COR-L47 (cell line): ENCODE results near the gene PRRT3.

ENCODE experiments used
- DNase-seq: peaks from one replicate; lab custom pipeline; 2025; lab: John Stamatoyannopoulos, UW

PRRT3 gene

DNA sequence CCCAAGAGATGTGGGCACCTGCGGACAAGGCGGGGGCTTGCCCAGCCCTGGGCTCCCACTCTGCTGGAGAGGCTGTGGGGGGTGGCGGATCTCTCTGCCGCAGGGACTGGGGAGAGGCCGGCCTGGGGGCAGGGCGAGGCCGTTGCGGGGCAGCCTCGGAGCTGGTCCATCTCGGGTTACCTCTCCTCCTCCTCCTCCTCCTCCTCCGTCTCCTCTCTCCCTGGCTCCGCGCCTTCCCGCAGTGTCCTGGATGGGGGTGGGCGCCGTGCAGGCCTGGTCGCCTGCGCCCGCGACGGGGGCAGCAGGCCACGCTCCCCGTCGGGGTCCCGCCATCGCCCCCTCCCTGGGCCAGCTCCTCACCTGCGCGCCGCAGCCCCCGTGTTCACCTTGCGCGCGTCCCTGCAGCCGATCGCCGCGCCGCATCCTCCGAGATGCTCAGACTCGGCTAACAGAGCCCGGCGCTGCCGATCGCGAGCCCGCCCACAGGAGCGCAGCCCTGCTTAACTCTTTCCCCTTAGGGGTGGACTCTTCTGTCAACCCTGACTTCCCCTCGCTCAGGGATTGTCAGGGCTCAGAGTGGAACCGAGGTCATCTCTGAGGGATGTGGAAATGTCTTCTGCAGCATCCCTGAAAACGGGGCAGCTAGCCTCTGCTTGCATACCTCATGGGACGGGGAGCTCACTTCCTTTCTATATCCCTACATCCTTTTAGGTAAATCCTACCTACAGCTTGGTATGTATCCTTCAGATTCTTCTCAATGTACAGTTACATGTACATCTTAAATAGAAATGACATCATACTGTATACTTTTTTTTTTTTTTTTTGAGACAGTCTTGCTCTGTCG is at the start of gene PRRT3:
Gene PRRT3 (minus strand): TSS at position 447 of the 844 bp plus-strand sequence. CDS start 2,293 bp downstream, outside the sequence.
- peak; percentile 11 for DNase-seq

DNA sequence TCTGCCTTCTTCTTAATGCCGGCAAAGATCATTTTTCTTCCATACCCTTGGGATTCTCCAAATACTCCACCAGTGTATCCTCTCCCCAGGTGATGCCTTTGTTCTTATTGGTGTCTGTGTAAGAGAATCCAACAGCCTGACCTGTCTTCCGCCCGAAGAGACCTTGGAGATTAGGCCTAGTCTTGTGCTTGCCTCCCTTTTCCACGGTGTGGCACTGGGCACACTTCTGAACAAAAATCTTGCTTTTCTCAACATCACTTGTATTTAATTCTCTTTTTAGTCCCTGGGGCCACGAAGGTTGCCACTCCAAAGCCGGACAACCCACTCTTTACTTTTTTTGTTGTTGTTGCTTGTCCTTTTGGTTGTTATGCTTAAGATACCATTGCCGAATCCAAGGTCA is 48.5 kb upstream of the PRRT3 start:
- DNase-seq = no peak

DNA sequence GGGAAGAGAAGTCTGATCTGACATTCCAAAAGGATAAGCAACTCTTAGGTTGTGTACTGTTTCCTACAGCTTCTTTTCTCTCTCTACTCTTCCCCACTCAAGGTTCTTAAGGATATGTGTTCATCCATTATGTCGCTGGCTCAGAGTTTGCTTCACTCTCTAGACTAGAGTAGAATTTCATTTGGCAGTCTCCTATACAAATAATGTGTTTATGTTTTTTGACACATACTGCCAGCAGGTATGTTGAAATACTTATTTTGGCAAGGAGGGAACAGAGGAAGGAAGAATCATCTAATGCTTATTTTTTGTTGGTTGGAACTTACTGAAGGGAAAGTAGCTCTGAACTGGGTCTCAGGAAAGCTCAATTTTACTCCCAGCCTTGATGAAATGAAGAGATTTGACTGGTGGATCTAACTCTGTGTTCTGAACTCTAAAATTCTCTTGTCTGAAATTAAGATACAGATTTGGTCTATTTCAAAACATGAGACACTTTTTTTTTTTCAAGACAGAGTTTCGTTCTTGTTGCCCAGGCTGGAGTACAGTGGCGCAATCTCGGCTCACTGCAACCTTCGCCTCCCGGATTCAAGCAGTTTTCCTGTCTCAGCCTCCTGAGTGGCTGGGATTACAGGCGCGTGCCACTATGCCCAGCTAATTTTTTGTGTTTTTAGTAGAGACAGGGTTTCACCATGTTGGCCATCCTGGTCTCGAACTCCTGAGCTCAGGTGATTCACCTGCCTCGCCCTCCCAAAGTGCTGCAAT is 42.1 kb upstream of the PRRT3 start:
- no peak for DNase-seq

GRCh38 chr3:9986230-9986725 is 34.1 kb upstream of the PRRT3 start:
- no peak for DNase-seq

GRCh38 chr3:9980251-9980650 is 28.0 kb upstream of the PRRT3 start:
- DNase-seq = no peak

DNA sequence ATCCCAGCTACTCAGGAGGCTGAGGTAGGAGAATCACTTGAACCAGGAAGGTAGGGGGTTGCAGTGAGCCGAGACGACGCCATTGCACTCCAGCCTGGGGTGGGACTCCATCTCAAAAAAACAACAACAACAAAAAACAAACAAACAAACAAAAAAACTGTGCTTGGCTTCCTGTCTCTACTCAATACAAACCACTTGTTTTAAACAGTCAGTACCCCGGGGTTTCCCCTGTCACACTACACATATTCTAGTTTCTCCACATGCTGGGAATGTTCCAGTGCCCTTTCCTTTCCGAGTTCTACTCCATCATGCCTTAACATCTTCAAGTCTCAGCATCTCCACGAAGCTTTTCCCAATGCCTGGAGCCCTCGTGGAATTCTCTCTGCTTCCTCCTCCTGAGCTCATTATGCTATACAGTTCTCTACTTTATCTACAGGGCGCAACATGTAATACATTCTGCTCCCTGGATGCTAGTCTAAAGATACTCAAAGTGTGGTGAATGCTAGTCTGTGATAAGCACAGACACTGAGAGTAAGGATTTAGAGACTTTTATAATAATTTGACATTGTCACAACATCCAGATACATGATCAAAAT is 26.6 kb upstream of the PRRT3 start:
- no peak for DNase-seq

DNA sequence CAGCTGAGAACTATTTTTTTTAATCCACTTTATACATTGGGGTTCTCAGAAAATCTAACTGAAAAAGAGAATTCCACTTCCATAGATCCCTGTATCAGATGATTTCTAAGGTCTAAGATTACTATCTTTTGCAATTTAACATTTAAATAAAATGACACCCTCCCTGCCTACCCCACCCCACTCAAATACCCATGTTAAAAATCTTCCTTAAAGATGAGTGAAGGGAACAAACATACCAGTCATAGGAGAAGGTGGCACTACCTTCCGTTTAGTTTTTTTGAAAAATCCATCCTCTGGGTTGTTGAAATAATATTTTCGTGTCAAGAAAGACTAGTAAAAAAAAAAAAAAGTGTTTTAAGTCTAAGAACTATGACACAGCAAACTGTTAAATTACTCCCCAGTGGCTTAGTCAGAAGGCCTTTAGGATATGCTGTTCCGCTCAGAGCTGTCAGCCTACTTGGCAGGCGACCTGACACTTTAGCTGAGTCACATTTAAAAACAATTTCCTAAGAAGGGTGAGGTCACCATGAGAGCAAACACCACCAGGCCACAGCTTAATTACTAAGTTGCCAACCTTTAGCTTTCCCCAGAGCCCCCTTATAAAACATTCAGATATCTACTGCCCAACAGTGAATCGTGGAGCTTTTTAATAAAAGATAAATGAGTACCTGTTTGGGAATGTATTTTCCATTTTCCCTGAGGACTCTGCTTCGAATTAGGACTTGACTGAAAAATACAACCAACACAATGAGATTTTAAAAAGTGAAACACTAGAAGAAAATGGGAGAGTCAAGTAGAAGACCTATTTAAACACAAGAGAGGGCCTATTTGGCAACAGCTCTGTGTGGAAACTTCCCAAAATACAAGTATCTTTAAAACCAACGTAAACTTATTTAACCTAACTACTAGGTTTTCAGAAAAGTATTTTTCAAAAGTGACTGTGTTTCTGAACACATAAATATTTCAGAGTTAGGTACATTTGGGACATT is 24.8 kb upstream of the PRRT3 start:
- DNase-seq = no peak

DNA sequence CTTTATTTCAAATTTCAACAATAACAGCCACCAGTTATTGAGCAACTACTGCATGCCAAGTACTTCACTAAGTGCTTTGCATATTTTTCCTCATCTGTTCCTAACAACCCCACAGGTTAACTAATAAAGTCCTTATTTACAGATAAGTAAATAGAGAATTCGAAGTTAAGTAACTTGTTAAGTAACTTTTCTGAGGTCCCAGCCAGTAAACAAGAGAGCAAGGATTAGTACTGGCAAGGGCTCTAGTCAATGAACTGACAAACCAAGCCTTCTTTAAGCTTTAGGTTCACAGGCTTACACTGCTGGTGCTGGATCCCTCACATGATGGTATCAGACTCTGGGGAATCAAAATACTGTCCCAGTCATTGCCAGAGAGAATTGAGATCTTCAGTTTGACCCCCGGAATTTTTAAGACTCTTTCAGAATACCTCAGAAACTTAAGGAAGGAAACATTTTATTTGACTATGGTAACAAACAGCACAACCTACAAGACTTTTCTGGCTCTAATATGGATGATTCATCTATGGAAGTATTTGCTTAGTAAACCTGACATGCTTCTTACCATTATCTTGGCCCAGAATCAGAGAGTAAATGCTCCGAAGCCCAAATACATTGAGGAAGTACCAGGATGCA is 17.9 kb upstream of the PRRT3 start:
- DNase-seq = no peak

DNA sequence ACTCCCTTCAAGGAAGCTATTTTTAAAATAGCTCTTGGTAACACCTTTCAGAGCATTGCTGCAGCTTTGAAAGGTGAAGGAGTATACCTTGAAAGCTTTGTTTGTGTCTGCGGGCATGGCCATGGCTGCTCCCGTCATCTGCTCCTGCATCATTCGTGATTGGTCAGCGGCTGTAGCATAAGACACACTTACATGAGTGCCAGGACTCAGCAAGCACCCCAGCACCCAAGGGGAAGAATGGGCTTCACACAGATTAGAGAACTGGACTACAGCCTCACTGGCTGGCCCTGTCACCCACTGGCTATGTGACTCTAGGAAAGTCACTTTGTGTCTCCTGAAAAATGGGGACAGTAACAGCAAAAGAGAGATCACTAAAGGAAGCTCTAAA is 17.4 kb upstream of the PRRT3 start:
- DNase-seq = no peak

- no peak for DNase-seq
Measured at GRCh38 chr3:9966841-9967240, 14.6 kb upstream of the PRRT3 start.

DNA sequence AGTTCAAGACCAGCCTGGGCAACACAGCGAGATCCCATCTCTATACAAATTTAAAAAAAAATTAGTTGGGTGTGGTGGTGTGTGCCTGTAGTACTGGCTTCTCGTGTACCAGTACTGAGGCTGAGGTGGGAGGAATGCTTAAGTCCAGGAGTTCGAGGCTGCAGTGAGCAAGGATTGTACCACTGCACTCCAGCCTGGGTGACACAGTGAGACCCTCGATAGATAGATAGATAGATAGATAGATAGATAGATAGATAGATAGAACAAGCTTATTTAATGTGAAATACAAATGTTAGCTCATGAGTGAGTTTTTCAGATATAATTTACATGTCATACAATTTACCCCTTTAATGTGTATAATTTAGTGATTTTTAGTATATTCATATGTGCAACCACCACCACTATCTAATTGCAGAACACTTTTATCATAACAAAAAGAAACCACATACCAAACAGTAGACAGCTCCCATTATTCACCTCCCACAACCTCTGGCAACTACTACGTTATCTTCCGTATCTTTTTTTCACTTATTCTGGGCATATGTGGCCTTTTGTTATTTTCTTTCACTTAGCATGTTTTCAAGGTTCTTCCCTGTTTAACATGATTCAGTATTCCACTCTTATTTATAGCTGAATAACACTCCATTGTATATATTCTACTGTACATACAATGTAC is 13.1 kb upstream of the PRRT3 start:
- no peak for DNase-seq

DNA sequence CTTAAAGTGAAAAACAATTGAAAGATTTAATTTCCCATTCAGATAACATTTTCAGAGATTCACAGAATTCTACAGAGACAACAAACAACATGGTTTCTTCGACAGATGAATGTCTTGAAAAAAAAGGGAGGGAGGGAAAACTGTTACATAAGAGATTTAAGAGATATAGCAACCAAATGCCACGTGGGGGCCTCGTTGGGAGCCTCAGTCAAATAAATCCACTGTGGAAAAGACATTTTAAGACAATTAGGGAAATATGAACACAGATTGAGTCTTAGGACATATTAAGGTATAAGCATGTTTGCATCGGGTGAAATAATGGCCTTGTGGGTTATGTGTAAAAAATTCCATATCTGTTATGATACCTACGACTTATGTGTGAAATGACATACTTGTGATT is 5.0 kb upstream of the PRRT3 start:
- DNase-seq = no peak

DNA sequence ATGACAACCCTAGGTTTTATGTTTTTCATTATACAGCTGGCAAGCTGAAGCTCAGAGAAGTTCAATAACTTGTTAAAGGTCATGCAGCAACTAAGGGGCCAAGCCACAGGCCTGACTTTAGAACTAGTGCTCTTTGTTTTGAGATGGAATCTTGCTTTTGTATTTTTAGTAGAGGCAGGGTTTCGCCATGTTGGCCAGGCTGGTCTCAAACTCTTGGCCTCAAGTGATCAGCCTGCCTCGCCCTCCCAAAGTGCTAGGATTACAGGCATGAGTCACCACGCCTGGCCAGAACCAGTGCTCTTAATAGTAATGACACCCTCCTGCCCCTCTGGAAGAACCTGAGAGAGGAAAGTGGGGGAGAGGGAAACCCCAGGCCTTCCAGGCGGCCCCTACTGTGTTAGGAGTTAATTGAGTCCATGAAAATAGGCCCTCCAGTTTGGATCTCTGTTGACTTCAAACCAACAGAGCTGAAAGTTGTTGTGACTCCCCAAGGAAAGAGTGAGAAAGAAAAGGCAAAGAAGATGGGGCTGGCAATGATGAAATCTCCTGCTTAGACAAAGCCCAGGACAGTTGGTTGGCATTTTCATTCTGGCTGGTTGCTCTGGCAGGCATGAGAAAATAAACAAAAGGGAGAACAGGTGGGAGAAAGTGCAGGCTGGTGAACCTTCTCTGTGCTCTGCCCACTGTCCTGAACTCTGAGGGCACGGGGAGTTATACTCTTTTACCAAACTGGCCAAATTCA is 3.6 kb upstream of the PRRT3 start:
- no peak for DNase-seq

- peak; percentile 46 for DNase-seq
Measured at GRCh38 chr3:9955067-9955502, 2.9 kb upstream of the PRRT3 start.

DNA sequence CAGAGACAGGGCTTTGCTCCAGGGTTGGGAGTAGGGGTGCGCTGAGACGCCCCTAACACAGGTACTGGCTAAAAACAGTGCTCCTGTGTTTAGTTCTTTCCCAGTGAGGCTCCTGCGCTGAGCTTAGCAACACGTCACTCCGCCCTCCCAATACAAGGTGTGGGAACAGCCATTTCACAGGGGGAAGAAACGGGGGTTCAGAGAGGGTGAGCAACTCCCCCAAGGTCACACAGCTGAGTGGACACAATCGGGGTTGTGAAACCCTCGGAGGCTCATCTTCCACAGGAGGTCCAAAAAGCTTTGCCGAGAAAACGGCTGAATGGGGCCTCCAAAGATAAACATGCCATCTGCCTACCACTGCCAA is 628 bp downstream of the PRRT3 start:
- no peak for DNase-seq

- no peak for DNase-seq
Measured at GRCh38 chr3:9951126-9951525, 1.1 kb downstream of the PRRT3 start.

DNA sequence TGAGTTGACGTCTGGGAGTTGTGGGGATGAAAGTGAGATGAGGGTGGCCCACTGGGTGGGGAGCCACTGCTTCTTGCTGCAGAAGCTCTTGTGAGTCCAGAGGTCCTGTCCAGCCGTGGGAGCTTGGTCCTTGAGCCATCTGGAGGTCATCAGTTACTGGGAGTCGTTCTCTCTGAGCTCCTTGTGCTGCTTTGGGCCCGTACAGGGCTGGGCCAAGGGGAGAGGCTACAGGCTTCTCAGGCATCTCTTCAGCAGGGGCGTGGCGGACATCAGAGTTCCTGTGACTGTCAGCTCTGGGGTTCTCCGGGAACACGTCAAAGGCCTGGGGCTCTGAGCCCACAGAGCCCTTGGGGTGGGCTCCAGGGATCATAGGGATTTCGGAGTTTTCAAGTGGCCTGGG is 2.6 kb downstream of the PRRT3 start:
- no peak for DNase-seq

GRCh38 chr3:9949115-9949514 is 3.1 kb downstream of the PRRT3 start:
- no peak for DNase-seq

DNA sequence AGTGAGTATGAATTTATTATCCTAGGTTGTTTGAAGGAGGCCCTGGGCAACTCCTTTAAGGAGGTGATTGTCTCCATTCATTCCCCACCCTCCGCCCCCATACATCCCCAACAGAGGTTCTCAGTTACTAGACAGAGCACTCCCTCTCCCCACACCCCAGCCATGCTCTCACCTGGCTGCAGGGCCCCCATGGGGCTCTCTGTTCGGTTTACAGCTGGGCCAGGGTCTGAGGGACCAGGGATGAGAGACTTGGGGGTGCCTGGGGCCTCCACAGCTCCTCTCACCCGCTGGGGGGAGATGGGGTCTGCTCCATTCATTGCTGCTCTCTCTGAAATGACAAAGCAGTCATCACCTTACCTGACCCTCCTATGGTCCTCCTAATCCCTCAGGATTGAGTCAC is 3.6 kb downstream of the PRRT3 start:
- DNase-seq = no peak
